Fibroblast of skin of abdomen (primary cell): Measurements from ENCODE around the gene DYNLL1. TPM values are rescaled to one million over a fixed set of nuclear protein-coding genes. Genes with fewer than 3 reads are reported as not detected.
A peak's percentile ranks its signal among the peaks of the same experiment; 100 is the strongest.
"Not testable (repeated sequence)": the region's sequence is repeated elsewhere in the genome, so short reads cannot be mapped to it uniquely, and the experiment has no call there.

Experiments
- DNase-seq: peaks from one replicate; pipeline ENCODE4 v3.0.0-alpha.2; 2013
- polyA plus RNA-seq, 2 experiments: library from polyadenylated mRNA; unstranded; fragments of 120-200 nt; gene quantifications; one replicate each; pipeline ENCODE4 v1.2.1, GENCODE V29; 2013; ENCODE audit not compliant: insufficient read length in 2 of 2

DYNLL1 gene
- polyA plus RNA-seq (2013, experiment 1 of 2; ENCODE audit: insufficient read length) = 435 TPM
- 447 TPM for polyA plus RNA-seq (2013, experiment 2 of 2; ENCODE audit: insufficient read length)

DNA sequence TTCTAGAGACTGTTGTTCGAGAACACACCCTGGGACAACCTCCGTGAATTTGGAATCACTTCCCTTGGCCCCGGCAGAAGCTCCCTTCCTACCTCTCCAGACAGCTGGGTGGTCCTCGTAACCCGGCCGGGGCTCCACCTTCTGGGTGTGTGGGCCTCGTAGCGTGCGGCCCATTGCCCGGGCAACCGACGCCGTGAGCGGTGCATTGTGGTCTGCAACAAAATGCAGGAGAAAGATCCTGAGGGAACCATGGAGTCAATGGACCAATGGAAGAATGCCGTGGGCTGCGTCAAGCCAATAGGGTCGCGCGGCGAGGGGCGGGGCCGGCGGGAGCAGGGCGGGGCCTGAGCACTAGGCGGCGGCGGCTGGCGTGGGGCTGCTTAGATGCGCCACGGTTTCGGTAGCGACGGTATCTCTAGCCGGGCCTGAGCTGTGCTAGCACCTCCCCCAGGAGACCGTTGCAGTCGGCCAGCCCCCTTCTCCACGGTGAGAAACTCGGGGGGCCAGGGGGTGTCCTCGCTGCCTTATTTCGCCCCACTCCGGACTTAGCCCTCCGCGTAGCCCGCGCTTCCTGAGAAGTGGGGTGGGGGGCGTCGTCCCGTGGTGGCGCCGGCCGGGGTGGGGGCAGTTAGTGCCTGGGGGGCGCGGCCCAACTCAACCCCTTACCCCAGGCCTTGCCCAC, at the start of gene DYNLL1:
DYNLL1 (plus strand) TSS at position 383 of the 682 bp plus-strand sequence. CDS start 309 bp downstream, outside the sequence.
- DNase-seq = peak; percentile 96

DNA sequence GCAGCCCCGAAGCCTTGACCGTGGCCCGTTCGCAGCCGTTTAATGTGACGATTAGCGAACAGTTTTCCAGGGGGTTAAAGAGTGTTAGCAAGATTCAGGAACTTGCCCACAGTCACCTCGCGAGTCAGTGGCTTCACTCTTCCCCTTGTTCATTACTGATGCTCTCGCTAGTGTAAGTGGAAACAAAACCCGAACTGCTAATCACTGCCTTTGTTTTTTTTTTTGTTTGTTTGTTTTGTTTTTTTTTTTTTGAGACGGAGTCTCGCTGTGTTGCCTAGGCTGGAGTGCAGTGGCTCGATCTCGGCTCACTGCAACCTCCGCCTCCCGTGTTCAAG, 49.1 kb upstream of the DYNLL1 start:
- DNase-seq = not testable (repeated sequence)

DNA sequence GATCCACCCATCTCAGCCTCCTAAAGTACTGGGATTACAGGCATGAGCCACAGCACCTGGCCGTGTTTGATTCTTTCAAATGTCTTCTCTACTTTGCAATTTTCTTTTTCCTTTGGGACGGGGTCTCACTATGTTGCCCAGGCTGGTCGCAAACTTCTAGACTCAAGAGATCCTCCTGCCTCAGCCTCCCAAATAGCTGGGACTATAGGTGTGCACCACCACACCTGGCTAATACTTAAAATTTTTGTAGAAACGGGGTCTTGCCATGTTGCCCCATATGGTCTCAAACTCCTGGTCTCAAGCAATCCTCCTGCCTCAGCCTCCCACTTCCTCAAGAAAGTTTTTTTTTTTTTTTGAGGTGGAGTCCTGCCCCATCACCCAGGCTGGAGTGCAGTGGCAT, 47.9 kb upstream of the DYNLL1 start:
- no peak for DNase-seq

DNA sequence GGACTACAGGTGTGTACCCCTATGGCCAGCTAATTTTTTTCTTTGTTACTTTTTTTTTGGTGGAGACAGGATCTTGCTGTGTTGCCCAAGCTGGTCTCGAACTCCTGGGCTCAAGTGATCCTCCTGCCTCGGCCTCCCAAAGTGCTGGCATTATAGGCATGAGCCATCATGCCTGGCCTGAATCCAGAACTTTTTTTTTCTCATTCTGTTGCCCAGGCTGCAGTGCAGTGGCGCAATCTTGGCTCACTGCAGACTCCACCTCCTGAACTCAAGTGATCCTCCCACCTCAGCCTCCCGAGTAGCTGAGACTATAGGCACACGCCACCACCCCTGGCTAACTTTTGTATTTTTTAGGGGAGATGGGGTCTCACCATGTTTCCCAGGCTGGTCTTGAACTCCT, 43.4 kb upstream of the DYNLL1 start:
- DNase-seq = not testable (repeated sequence)

DNA sequence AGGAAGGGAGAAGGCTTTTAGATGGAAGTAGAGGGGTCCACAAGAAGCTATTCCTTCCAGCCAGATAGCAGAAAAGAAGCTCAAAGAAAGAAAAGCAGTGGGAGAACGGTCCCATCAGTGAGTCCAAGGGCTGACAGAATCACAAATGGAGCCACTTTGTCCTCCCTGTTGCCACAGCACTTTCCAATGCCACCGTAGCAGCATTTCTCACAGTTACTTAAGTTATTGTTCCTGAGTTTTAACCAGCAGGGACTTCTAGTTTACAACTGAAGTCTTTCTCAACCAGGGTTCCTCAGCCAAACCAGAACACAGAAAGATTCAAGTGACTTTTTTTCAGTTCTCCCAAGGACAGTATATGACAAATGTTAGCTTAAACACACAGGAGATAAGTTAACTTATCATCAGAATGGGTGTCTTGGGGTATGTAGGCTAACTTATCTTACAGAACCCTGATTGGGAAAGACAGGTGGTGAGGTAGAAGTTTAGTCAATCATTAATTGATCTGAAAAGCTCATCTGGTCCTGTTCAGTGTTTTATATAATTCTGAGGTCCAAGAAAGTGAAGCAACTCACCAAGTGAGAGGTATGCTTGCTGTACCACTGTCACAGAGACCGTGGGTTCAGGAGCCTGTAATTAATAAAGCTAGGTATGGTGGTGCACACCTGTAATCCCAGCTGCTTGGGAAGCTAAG, 42.7 kb upstream of the DYNLL1 start:
- no peak for DNase-seq

DNA sequence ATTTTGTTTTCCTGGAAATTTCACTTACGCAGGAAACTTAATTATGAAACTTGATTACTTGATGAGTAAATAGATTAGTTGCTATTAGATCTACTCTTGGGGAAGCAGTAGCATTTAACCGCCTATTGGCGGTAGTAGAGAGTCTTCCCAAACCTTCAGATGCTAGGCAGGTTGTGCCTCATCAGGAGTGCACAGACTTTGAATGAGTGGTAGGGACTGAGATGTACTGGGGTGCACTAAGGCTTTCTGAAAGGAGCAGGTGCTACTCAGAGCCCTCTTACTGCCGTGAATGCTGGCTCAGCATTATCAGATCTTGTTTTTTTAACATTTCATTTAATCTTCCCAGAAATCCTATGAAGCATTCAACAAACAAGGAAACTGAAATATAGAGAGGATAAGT, 41.9 kb upstream of the DYNLL1 start:
- no peak for DNase-seq

DNA sequence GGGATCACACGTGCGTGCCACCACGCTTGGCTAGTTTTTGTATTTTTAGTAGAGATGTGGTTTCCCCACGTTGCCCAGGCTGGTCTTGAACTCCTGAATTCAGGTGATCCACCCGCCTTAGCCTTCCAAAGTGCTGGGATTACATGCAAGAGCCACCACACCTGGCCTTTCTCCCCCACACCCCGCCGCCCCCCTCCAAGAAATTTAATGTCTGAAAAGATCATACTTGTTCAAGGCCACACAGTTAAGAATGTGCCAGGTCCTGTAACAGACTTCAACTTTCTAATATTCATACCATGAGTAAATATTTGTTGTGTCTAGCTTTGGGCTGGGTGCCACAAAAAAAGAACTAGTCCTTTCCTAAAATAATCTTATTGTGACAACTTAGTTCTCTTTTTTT, 40.6 kb upstream of the DYNLL1 start:
- DNase-seq = no peak

DNA sequence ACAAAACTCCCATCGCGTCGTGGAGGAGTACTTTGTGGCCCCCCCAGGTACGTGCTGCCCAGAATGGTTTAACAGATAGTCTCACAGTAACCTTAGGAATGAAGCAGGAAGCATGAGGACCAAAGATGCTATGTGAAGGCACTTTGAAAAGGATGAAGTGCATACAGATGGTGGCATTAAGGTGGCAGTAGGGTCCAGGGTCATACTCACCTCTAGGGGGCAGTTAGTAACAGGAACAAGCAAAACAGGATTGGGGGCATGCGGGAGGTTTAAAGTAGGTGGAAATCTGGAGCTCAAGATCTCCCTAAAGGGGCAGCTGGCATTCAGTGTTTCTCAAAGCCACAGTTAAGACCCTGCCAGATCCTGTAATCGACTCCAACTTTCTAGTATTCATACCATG, 38.8 kb upstream of the DYNLL1 start:
- no peak for DNase-seq

DNA sequence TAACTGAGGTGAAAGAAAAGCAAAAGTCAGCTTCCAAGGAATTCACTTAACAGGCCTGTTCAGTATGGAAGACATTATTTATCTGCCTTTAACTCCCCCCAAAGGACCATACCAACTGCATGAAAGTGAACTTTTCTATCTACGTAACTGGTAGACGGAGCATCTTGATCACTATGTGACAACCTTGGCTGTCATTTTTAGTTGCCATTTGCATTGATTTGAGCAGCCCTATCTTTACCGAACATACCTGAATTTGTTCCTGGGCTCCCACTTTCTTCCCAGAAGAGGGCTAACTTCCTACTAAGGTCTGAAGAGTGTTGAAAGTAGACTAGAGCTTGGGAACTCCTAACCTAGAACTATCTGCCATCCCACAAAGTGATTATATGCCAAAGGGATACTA, 35.8 kb upstream of the DYNLL1 start:
- no peak for DNase-seq

DNA sequence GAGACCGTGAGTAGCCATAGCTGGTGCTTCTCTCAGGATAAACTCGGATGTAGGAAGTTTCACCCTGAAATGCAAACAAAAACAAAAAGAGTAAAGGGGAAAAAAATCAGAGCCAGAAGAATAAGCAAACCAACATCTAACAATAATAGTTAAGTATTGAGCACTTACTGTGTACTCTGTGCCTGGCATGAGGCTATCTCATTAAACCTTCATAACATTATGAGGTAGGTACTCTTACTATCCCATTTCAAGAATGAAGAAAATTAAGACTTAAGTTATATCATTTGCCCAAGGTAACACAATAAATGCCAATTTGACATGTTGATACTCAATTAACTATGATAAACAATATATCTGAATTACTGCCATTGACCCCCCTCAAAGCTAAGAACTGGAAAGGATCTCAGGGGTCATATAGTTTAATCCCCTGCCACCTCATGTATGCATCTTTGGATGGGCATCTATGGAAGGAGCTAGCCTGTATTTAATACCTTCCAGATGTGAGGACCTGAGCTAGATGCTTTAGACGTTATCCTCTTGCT, 33.7 kb upstream of the DYNLL1 start:
- no peak for DNase-seq

DNA sequence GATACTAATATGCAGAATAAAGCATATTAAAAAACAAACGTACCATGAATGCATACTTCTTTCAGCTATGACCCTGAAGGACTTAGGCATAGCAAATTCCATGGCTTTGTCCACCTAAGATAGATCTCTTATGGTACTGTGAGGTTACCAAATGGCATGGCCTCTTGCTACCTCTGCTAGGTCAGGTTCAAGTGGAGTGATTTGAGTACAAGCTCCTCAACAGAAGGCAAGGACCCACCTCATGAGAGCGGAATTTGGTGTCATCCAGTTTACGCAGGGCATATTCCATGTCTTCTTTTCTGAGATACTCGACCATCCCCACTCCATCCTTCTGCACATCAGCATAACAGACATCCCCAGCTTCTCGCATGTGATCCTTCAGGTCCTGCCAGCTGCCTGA, 32.2 kb upstream of the DYNLL1 start:
- DNase-seq = no peak

DNA sequence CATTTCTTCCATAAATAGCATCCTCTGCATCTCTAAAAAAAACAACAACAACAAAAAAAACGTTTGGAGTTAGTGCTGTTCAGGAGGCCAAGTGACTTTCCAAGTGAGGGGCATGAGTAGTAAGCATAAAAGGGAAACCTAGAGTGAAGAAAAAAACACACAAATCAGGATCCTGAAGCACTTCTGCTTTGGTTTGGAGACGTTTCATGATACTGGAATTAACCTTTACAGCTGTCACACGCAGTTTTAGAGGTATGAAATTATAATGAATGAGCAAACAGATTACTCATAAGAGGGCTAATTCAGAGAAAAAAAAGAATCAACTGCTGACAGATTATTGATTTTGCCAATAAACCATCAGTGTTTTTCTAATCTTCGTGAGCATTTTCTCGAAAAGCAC, 30.2 kb upstream of the DYNLL1 start:
- DNase-seq = no peak

DNA sequence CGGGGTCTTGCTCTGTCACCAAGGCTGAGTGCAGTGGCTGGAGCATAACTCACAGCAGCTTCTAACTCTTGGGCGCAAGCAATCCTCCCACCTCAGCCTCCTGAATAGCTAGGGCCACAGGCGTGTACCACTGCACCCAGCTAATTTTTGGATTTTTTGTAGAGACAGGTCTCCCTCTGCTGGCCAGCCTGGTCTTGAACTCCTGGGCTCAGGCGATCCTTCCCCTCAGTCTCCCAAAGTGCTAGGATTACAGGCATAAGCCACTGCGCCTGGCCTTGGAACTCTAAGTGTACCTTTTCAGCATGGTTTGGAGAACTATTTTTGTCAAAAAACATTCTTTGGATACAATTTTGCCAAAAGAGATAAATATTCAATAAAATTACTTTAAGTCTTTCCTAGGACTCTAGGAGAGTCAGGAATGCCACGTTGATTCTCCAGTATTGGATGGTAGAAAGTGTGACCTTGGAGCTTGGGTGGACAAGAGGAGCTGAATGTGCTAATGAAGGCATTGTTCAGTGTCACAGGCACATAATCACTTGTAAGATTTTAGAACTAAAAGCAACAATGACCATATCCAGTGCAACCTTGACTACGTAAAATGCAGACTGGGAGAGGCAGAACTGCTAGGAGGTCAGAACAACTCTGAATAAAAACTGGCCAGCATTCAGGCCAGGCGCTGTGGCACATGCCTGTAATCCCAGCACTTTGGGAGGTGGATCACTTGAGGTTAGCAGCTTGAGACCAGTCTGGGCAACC, 29.2 kb upstream of the DYNLL1 start:
- DNase-seq = peak; percentile 43

DNA sequence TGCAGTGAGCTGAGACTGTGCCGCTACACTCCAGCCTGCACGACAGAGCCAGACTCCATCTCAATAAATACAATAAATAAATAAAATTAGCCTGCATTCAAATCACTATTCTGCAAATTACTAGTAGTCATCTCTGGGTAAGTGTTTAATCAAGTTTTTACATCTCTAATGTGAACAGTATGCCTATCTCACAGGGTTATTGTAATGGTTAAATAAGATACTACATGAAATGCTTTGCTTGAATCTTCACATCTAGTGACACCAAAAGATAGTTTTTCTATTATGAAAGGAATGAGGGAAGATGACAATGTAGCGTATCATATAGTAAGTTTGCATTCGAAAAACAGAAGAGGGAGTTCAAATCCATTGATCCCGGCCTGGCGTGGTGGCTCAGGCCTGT, 28.5 kb upstream of the DYNLL1 start:
- no peak for DNase-seq

DNA sequence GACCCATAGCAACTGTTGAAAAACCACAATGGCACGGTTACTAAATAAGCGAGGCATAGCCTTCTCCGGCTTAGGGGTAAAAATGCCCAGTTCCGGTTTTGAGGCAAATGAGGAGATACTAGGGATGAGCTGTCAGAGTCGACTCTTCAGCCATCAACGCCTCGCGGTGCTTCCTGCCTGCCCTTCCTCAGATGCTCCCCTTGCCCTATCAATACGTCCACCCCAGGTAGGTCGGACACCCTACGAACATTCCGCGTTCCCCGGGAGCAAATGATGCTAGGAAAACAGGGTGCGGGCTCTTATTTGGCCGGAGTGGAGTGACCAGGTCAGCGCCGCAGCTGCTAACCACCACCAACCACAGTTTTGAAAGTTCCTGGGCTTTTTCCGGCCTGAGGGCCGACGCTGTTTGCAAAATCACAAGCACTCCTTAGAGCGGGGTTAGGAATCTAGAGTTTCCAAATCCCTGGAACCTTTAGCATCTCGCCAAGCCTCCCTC, 27.5 kb upstream of the DYNLL1 start:
- no peak for DNase-seq

DNA sequence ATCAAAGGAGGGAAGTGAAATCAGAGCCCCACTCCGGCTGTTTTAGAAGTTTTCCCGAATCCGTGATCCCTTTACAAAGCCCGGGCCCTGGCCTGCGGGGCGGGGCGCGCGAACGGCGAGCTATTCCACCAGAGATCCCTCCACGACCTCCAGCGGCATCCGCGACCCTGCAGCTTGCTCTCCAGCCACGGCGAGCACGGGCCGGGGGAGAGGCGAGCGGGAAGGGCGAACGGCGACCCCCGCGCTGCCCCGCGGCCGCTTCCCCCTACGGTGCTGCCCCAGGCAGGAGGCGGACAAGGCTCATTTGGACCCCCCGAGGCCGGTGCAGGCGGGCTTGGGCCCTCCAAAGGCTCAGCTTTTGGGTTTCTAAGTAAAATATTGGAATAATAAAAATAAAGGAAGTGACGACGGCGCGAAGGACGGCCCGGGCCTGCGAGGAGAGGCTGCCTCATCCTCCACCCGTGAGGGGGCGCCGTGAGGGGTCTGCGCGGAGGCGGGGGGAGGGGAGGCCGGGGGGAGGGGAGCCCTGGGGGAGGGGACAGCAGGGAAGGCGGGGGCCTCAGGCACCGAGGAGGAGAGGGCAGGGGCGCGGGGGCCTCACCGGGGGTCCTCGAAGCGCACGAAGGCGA, 27.0 kb upstream of the DYNLL1 start:
- no peak for DNase-seq

DNA sequence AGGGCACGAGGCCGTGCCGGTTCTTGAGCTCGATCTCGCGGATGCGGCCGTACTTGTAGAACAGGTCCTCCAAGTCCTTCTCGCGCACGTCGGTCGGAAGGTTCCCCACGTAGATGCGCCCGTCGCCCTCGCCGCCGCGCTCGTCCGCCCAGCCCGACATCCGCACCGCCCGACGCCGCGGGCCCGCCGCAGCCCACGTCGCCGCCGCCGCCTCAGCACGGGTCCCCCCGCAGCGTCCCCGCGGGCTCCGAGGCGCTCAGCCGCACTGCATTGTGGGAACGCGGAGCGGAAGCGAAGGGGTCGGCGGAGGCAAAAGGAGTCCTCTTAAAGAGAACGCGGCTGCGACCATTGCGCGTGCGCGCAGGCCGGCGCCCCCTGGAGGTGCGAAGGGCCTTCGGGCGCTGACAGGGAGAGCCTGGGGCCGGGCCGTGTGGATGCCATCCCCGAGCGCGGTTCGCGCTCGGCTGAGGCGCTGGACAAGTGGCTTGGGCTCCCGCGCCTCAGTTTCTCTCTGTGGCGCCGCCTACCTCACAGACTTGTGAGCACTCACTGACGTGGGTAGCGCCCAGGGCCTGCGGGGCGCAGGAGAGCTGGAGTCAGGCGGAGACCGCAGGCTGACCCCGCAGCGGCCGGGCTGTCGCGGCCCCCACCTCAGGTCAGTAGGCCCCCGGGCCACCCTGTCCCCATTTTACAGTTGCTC, 26.3 kb upstream of the DYNLL1 start, which contains the start of gene SRSF9:
SRSF9 (minus strand) TSS at position 299 of the 700 bp plus-strand sequence; CDS start at position 160, 139 bp downstream.
- peak; percentile 97 for DNase-seq

DNA sequence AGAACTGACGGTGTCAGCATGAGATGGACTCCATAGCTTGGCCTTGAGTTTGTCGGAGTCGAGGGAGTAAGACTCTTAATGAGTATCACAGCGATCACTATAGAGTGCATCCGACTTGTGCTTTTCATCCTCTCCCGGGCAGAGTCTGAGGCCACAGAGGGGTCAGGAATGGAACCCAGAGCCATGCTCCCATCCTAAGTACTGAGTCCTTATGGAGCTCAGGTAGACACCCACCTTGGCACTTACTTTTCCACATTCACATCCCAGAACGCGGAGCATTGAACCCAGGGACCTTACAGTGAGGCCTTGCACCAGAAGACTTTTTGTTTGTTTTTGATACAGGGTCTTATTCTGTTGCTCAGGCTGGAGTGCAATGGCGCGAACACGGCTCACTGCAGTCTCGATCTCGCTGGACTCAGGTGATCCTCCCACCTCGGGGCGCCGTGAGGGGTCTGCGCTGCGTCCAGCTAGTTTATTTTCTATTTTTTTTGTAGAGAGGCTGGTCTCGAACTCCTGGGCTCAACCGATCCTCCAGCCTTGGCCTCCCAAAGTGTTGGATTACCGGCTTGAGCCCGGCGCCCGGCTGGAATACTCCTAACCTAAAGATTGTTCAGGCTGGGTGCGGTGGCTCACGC, 25.6 kb upstream of the DYNLL1 start:
- peak; percentile 18 for DNase-seq

DNA sequence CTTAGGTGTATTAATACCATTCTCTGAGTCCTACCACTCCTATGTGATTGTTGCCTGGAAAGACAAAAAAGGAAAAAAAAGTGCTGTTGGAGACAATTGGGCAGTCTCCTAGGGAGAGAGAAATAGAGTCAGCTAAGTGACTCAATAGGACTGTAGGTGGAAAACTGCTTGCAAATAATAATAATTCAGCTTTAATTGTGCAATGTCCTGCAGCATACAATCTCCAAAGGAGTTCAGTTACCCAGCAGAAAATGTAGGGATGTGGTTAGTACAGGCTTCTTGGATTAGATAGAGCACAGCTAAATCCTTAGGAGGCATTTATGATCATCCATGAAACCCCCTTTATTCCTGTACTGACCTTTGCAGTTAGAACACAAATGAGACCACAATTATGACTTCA, 23.4 kb upstream of the DYNLL1 start:
- DNase-seq = no peak

DNA sequence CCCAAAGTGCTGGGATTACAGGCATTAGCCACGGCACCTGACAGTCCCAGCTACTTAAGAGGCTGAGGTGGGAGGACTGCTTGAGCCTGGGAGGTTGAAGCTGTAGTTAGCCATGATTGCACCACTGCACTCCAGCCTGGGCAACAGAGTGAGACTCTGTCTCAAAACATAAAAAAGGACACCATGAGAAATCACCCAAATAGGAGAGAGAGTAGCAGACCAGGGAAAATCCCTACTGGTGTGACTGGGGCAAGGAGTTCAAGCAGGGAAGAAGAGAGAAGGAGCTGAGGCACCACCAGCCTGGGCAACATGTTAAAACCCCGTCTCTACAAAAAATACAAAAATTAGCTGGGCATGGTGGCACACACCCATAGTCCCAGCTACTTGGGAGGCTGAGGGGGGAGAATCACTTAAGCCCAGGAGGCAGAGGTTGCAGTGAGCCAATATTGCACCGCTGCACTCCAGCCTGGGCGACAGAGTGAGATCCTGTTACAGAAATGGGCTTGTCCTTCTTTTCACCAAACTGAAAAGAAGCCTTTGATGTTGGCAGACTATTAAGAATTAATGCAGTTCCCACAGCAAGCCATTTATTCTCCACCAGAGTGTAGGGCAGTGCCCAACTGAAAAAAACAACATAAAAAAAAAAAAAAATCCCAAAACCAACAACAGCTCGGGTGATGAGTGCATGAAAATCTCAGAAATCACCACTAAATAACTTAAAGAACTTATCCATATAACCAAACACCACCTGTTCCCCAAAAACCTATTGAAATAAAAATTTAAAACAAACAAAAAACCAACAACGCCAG, 21.9 kb upstream of the DYNLL1 start:
- DNase-seq = no peak

DNA sequence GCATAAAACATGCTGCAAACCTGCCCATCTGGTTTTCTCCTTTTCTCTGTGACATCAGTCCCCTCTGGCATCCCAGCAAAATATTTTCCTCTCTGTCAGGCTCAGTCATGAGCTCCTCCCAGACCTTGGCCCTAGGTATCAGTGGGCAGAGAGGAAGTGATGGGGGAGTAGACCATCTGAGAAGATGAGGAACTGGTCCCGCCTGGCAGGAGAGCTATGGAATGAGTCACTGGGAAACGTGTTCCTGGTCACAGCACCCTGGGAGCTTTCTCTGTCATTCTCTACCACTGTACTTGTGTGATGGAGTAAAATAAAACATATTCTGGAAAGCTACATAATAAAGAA, 21.3 kb upstream of the DYNLL1 start:
- peak; percentile 66 for DNase-seq
